ENCODE data around the gene SLFN5.
"Not testable (repeated sequence)": the region's sequence is repeated elsewhere in the genome, so short reads cannot be mapped to it uniquely, and the experiment has no call there.

Gene SLFN5

DNA sequence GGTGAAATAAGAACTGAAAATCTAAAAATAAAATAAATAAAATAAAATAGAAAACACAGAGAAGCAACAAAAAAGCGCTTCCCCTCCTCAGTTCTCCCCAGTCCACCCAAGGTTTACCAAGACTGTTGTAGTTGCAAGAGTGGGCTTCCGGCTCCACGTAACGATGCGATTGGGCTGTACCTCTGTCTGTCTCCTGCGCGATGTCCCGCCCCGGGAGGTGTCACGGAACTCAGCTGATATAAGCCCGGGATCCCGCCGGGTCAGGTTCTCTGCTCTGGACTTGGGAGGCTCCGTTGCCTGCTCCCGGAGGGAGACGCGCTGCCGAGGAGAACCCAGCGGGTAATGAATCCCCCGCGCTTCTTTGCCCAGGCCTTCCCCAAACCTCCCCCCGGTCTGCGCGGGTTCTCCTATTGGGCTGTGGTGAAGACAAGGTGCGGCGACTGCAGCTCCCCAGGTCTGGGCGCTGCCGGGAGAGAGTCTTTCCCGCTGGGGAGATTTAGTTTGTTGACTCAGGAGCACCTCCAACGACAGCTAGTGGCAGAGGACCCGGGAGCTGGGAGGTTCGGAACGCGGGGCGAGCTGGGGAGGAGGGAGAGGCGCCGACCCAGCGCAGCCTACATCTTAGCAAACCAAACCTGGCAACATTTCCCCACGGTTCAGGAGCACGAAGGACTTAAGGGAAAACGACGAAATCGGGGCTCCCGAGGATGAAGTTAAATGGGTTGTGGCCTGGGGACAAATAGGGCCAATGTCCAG lies at the start of gene SLFN5:
Gene SLFN5 (plus strand): TSS at position 268 of the 756 bp plus-strand sequence. CDS start 15,619 bp downstream, outside the sequence.
- DNase-seq (ENCODE audit: extremely low read depth, low read depth): peak; percentile 89
- TF ChIP-seq, protein P1, sequence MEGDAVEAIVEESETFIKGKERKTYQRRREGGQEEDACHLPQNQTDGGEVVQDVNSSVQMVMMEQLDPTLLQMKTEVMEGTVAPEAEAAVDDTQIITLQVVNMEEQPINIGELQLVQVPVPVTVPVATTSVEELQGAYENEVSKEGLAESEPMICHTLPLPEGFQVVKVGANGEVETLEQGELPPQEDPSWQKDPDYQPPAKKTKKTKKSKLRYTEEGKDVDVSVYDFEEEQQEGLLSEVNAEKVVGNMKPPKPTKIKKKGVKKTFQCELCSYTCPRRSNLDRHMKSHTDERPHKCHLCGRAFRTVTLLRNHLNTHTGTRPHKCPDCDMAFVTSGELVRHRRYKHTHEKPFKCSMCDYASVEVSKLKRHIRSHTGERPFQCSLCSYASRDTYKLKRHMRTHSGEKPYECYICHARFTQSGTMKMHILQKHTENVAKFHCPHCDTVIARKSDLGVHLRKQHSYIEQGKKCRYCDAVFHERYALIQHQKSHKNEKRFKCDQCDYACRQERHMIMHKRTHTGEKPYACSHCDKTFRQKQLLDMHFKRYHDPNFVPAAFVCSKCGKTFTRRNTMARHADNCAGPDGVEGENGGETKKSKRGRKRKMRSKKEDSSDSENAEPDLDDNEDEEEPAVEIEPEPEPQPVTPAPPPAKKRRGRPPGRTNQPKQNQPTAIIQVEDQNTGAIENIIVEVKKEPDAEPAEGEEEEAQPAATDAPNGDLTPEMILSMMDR (IDR thresholded peaks at IDR 0.05; ENCODE audit: low read depth, low read length): no peak

DNA sequence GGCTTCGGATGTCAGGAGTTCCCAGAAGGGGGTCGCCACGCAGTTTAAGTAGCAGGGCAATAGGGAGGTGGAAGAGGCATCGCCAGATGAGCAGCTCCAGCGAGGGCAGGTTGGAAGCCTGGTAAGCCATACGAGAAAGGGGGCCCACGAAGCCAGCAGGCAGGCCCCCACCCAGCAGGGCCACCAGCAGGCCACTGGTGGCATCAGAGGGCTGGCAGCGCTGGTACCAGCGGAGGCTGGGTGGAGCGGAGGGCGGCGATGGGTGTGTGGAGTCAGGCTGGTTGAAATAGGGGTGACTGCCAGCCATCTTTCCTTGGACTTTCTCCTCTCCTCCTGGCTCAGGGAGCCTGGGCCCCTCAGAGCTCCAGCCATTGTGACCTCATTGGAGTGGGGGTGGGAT lies 48.9 kb upstream of the SLFN5 start, which contains the start of gene SLC35G3:
Gene SLC35G3 (minus strand): TSS at position 393 of the 400 bp plus-strand sequence. CDS start 86 bp downstream, at position 307.
- not testable (repeated sequence) for DNase-seq (ENCODE audit: extremely low read depth, low read depth)

DNA sequence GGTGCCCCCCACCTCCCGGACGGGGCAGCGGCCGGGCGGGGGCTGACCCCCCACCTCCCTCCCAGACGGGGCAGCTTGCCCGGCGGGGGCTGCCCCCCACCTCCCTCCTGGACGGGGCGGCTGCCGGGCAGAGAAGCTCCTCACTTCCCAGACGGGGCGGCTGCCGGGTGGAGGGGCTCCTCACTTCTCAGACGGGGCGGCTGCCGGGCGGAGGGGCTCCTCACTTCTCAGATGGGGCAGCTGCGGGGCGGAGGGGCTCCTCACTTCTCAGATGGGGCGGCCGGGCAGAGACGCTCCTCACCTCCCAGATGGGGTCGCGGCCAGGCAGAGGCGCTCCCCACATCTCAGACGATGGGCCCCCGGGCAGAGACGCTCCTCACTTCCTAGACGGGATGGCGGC lies 47.8 kb upstream of the SLFN5 start:
- not testable (repeated sequence) for DNase-seq (ENCODE audit: extremely low read depth, low read depth)

DNA sequence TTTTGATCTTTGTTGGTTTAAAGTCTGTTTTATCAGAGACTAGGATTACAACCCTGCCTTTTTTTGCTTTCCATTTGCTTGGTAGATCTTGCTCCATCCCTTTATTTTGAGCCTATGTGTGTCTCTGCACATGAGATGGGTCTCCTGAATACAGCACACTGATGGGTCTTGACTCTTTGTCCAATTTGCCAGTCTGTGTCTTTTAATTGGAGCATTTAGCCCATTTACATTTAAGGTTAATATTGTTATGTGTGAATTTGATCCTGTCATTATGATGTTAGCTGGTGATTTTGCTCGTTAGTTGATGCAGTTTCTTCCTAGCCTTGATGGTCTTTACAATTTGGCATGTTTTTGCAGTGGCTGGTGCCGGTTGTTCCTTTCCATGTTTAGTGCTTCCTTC lies 40.3 kb upstream of the SLFN5 start:
- DNase-seq (ENCODE audit: extremely low read depth, low read depth): not testable (repeated sequence)

DNA sequence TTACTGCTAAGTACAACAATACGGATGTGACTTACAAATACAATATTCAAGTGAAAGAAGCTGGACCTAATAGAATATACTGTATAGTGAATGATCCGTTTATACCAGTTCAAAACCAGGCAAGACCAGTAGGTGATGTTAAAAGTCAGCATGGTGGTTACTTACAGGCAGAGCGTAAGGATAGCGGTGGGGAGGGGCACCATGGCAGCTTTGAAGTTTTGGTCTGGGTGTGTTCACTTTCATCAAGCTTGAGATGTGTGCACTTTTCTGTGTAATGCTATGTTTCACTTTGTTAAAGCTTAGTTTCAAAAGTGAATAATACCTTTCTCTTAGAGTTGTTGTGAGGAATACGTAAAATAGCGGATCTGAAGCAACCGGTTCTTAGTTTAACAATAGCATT lies 32.1 kb upstream of the SLFN5 start:
- TF ChIP-seq, protein P1 (IDR thresholded peaks at IDR 0.05; ENCODE audit: low read depth, low read length): no peak
- DNase-seq (ENCODE audit: extremely low read depth, low read depth): no peak

DNA sequence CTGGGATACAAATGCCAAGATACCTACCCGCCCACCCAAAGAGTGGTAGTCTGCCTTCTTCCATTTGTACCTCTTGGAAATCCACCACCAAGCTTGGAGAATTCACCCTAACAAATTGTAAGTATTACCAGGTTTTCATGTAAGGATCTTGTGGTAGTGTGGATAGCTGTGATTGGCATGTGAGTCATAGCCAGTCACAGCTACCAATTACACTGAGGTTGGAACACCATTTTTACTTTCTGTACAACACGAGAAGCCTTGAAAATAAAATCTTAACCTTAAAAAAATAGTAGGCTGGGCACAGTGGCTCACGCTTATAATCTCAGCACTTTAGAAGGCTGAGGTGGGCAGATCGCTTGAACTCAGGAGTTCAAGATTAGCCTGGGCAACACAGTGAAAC lies 30.2 kb upstream of the SLFN5 start:
- no peak for DNase-seq (ENCODE audit: extremely low read depth, low read depth)
- TF ChIP-seq, protein P1 (IDR thresholded peaks at IDR 0.05; ENCODE audit: low read depth, low read length): no peak

DNA sequence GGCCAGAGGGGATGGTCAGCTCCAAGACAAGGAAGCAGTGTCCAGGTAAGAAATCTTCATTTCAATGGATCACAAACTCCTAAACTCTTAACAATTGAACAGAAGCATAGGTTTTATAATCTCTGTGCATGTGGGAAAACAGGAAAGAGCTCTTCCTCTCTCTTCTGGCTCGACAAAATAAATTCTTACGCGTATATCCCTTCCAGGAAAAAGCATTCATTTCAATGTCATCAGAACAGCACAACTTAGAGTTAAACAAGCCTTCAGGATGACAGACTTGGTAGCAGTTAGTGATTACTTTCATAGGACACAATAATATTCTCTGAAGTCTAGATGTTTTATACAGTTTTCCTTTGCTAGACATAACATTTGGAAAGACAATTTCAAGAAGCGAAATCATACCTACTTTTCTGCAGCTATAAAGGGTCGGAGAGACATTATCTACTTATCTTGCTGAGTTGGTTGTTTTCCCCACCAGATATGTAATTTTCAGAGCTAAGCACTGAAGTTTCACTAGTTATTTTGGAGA lies 29.4 kb upstream of the SLFN5 start:
- TF ChIP-seq, protein P1 (IDR thresholded peaks at IDR 0.05; ENCODE audit: low read depth, low read length): no peak
- no peak for DNase-seq (ENCODE audit: extremely low read depth, low read depth)

DNA sequence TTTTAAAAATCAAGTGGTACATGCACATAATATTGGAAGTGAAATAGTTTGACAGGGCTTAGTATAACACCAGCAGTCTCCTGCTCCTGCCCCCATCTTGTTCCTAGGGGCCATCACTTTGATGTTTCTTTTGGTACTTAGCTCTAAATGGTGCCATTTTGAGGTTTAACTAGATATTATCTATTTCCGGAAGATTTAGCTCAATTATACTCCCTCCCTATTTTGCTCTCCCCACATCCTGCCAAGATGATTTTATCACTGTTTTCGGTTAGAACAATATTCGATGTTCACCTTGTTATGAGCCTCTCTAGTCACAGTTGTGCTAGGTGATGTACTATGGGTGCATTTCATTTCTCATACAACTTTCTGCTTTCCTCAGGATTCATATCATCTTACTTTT lies 28.7 kb upstream of the SLFN5 start:
- DNase-seq (ENCODE audit: extremely low read depth, low read depth): no peak
- TF ChIP-seq, protein P1 (IDR thresholded peaks at IDR 0.05; ENCODE audit: low read depth, low read length): no peak
